ENCODE data around the gene CLDN5.

CLDN5 gene

DNA sequence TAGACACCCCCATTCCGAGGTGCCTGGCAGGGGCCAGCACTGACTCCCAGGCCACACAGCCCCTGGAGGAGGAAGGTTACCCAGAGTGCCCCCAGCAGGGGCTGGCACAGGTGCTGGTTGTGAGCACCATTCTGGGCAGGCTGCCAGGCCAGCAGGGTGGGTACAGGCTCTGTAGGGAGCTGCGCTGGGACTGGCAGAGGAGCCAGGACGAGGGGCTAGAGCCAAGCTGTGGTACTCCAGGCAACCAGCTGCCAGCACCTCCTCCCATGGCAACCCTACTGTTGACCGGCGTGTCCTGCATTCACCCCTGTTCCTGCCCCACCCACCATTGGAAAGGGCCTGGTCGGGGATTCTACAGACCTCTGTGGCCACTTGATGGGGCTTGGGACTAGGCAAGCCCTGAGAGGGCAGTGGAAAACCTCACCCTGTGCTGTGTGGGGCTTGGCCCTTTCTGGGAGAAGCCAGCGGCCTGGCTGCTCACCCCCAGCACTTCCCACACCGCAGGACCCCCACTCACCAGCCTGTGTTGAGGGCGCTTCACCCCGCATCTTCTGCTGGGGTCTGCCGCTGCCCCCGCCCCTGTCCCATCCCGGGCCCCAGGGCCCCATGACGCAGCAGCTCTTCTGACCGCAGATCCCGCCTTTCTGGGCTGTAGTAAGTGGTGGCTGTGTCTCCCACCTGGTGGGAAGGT, 1.9 kb downstream of the CLDN5 start:
- no peak for DNase-seq (ENCODE audit: low spot score)

DNA sequence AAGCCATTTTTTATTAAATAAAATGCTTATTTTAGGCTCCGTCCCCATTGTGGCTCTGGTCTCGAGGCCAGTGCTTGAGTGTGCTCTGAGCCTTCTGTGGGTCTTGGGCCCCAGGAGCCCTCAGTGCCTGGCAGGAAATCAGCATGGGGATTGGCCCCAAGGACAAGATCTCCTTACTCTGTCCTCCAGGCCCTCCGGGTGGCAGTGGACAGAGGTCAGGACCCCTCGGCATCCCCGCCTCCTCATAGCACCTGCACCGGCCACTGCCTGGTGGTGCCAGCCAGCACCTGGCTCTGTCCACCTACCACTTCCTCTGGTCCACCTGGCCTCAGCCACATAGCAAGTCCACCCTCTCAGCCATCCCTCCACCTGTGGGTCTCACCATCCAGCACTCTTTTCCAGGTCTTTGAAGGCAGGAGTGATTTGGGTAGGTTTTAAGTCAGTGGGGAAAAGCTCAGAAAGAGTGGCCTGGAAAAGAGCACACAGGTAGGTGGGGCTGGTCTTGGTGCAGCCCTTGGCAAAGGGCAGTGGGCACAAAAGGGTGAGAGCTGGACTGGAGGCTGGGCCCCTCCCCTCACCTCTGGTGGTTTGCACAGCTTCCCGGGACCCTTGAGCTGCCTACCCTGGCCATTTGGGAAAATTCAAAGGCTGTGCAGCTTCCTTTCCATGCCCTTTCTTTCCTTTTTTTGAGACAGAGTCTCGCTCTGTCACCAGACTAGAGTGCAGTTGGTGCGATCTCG, 3.5 kb downstream of the CLDN5 start:
- no peak for DNase-seq (ENCODE audit: low spot score)

DNA sequence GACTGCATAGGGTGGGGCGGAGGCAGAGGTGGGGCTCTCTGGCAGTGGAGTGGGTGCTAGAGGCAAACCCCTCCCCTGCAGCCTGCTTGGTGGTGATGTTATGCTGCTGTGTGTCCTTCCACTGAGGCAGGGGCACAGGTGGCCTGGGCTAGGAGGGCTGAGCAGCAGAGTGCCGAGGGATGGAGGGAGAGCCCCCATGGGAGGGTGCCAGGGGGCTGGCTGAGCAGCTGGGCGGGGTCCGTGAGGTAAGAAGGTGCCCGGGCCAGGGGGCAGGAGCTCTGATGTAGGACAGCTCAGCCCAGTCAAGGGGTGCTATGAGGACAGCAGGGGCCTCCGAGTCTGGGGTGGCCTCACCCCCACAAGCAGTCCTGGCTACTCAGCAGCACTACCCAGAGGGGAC, 4.2 kb downstream of the CLDN5 start:
- DNase-seq (ENCODE audit: low spot score): no peak

DNA sequence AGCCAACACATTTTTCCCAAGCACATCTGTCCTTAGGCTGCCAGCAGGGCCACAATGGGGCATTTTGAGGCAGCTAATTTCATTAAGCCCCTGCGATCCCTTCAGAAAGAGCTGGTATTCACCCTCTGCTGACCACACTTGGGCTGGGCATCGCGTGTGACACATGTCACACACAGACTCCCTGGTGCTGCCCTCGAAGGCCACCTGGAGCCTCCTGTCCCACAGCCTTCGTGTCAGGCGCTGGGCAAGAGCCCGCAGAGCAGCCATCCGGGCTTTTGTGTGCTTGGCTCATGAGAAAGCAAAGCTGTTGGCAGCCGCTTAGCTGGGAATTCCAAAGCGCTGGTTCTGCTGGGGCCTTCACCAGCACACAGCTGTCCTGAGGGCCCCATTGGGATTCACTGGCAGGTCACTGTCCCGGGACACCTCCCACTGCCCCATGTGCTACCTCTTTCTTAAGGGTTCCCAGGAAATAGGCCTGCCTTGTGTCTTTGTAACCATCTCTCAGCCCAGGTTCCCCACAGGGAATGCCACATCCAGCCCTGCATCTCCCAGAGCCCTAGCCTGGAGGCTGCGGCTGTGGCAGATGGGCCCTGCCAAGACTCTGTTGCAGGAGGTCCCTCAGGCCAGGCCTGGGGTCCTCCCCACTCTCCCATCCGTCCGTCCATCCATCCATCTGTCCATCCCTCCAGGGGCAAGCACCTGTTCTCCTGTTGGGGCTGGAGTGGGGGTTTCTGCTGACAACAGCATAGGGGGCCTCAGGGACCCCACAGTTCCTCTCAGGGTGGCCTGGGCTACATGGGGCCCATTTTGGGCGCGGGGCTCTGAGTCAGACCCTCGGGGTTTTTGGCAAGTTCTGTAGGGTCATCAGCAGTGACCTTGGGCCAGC, 4.9 kb downstream of the CLDN5 start:
- DNase-seq (ENCODE audit: low spot score): no peak

DNA sequence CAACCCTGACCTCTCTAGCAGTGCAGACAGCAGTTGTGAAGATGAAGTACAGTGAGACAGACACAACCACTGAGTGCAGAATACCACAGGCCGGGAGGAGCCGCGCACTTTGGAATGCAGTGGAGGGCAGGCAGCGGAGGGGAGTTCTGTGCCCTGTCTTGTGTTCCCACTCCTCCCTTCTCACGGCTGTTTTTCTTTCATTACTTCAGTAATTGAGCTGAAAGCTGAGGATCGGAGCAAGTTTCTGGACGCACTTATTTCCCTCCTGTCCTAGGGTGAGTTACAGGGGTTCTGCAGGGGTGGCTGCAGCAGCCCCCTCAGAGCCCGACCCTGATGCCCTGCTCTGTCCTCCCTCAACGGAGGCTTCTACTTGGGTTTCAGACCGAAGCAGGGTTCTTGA, 5.6 kb downstream of the CLDN5 start:
- no peak for DNase-seq (ENCODE audit: low spot score)

DNA sequence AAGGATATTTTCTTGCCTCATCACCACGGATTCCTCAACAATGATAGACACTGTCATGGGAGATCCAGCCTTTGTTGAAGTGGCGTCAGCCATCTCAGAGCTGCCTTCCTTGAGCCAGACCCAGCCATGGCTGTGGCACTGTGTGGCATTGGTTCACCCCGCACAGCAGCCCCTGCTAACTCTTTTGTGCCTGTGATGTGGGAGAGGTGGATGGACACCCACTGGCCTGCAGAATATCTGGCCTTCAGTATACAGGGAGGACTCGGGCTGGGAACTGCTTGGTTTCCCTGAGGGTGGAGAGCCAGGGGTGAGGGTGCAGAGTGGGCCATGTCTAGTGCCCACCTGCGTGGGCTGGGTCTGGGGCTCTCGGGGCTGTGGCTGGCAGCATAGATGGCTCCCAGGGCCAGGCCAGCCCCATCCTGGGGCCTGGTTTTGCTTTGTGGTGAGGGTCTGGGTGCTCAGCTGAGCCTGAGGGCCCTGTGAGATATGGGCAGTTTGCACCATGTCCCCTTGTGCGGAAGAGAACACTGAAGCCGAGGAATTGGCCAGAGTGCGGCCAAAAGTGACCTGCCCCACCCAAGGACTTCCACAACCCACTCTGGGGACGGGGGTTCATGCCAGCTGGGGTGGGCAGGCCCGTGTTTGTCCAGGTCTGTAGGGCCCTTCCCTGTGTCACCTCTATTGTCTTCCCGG, 6.1 kb downstream of the CLDN5 start:
- DNase-seq (ENCODE audit: low spot score): no peak

DNA sequence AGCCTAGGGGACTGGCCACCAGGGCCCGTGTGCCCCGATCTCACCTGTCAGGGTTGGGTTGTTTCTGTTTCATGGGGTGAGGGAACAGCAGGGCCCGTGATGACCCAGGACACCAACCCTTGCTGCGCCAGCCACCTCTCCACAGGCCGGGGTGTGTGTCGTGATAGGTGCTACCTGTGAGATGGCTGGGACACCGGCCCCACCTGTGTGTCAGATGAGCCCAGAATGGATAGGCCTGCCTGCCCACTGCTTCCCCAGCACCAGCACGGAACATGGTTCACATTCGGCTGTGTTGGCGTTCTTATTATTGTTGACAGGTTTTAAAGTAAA, 7.1 kb downstream of the CLDN5 start:
- no peak for DNase-seq (ENCODE audit: low spot score)

DNA sequence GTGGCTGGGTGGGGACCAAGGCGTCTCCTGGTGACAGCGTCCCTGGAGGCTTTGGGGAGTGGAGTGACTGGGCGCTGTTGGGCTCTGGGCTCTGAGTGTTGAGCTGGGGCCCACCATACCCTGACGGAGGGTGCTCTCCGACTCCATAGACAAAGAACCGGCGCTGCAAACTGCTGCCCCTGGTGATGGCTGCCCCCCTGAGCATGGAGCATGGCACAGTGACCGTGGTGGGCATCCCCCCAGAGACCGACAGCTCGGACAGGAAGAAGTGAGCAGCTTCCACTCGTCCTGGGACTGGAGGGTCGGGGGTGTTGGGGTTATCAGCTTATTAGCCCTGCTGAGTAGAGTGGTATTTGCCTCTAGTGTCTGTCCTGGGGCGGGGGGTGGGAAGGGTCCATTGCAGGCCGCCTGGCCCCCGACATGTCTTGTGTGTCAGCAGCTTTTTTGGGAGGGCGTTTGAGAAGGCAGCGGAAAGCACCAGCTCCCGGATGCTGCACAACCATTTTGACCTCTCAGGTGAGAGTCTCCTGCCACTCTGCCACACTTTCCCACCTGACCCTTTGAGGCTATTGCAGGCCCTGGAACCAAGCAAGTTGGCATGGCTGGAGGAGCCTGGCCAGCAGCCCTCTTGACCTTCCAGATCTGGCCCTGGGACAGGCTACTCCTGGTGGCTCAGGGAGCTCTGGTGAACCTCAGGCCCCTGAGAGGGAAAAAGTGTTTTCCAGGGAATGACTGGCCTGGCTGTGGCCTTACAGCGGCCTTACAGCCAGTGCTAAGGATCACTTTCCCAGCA, 7.6 kb downstream of the CLDN5 start:
- DNase-seq (ENCODE audit: low spot score): no peak

DNA sequence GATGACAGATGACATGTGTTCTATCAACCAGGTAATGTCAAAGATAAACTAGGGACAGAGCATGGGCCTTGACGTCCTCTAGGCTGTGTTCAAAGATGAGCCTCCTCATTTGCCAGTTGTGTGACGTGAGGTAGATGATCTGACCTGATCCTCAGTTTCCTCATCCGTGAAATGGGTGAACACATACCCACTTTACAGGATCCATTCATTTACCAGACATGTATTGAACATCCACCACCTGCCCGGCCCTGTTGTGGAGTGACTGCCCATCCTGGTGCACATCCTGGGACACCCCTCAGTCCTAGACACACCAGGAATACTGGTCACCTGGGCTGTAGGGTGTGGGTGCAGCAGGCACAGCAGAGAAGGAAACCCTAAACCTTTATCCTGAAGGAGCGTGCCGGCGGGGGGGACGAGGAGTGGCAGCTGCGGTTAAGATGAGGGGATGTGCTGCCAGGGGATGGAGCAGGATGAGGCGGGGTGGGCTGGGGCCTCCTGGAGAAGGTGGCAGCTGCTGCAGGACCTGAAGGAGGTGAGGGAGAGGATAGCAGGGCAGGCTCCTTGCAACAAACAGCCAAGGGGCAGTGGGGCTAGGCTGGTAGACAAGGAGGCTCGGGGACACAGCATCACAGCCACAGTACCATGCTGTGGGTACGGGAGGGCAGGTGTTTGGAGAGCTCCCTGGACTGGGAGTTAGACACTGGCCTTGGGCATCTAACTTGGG, 8.4 kb downstream of the CLDN5 start:
- DNase-seq (ENCODE audit: low spot score): no peak

DNA sequence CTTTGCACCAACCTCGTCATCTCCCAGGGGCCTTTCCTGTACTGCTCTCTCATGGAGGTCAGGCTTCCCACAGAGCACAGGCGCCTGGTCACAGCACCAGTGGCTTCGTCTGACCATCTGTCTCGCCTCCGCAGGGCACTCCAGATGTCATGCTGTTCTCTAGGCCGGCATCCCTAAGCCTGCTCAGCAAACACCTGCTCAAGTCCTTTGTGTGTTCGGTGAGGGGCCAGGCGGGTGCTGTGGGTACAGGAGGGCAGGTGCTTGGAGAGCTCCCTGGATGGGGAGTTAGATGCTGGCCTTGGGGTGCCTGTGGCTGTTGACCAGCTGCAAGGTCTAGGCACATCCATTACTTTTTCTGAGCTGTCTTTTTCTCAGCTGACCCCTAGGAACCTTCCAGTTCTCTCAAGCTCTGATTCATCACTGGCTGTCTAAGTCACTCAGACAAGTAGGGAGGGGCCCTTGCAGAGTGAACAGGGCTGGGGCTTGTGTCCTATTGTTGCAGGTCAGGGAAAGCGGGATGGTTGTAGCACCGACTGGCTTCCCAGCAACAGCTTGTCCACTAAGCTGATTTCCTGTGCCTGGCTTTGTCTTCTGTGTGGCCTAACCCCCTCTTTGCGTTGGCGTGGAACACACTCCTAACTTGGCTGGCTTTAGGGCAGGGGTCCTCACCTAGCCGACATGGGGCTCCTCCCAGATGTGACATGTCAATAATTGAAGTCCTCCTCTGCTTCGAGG, 9.2 kb downstream of the CLDN5 start:
- DNase-seq (ENCODE audit: low spot score): no peak

DNA sequence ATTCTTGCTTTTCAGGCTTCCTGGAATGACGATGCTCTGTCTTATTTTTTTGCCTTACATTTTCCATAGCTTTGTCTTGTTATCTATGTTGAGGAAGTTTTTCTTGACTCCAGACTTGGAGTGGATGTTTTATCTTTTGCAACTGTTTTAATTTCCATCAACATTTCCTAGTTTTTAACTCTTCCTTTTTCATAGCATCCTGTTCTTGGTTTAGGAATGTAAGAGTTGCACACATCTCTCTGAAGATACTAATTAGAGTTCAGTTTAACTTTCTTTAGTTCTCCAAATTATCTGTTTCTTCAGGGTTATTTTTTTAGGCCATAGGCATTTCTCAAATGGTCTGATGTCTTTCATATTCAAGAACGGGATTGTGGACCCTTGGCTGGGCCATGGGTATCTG, 10.4 kb downstream of the CLDN5 start:
- DNase-seq (ENCODE audit: low spot score): no peak

DNA sequence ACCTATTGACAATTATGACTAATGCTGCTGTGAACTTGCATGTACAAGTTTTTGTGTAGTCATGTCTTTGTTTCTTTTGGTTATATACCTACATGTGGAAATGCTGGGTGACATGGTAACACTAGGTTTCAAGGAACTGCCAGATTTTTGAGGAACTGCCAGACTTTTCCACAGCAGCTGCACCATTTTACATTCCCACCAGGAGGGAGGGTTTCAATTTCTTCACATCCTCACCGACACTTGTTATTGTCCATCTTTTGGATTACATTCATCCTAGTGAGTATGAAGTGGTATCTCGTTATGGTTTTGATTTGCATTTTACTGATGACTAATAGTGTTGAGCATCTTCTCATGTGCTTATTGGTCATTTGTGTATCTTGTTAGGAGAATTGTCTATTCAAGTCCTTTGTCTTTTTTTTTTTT, 13.3 kb downstream of the CLDN5 start:
- DNase-seq (ENCODE audit: low spot score): no peak

DNA sequence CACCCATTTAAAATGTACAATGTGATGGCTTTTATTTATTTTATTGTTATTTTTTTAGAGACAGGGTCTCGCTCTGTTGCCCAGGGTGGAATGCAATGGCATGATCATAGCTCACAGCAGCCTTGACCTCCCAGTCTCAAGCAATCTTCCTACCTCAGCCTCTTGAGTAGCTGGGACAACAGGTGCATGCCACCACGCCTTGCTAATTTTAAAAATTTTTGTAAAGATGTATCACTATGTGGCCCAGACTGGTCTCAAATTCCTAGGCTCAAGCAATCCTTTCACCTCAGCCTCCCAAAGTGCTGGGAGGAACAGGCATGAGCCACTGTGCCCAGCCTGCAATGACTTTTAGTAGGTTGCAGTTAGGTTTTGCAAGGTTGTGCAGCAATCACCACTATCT, 14.3 kb downstream of the CLDN5 start:
- no peak for DNase-seq (ENCODE audit: low spot score)

DNA sequence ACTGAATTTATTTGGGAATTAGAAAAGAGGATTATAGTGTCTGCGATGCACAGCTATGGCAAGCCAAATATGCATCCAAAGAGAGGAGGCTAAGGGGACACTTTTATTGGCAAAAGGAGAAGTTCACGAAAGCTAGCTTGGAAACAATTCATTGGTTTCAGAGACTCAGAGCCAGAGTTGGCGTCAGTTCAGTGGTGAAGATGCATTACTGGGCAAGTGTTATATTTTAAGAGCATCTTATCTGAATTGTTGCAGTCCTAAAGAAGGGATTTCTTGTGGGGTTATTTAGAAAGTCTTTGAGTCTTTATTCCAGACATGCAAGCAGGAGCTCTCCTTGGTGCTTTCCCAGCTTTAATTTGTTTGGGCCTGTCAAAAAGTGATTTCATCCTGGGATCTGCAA, 15.0 kb downstream of the CLDN5 start:
- no peak for DNase-seq (ENCODE audit: low spot score)

DNA sequence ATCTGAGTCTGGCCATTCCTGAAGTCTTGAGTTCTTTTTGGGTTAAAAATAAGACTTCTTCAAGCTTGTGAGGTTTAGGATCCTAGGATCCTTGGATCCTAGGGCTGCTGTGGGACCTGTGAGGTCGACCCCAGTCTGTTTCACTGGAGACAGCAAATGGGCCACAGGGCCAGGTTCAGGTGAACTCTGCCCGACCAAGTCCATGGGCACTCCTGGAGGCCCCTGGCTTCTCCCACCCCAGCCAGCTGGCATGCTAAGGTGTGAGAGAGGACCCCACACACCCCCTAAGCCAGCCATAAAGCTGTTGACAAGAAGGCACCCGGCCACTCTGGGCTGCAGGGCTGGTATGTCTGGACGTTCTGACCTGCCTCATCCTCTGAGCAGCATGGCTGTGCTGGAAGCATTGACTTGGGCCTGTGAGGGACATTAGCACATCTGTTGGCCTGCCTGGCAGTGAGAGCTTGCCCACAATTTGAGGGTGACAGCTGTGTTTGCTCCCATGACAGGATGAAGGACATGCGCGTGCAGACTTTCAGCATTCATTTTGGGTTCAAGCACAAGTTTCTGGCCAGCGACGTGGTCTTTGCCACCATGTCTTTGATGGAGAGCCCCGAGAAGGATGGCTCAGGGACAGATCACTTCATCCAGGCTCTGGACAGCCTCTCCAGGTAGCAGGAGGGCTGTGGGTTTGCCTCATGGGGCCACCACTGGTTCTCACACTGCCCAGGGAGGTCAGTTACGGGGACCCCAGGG, 16.0 kb downstream of the CLDN5 start:
- DNase-seq (ENCODE audit: low spot score): no peak

DNA sequence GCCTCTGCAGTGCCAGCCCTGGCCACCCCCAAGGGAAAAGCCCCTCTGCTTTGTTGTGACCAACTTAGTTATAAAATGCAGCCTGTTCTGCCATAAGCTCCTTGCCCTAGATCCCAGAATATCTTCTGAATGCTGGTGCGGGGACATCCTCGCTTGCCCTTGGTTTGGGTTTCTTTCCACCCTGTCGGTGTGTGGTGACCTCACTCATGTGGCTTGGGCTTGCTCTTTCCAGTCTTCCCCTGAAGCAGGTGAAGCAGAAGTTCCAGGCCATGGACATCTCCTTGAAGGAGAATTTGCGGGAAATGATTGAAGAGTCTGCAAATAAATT, 16.7 kb downstream of the CLDN5 start:
- DNase-seq (ENCODE audit: low spot score): no peak

DNA sequence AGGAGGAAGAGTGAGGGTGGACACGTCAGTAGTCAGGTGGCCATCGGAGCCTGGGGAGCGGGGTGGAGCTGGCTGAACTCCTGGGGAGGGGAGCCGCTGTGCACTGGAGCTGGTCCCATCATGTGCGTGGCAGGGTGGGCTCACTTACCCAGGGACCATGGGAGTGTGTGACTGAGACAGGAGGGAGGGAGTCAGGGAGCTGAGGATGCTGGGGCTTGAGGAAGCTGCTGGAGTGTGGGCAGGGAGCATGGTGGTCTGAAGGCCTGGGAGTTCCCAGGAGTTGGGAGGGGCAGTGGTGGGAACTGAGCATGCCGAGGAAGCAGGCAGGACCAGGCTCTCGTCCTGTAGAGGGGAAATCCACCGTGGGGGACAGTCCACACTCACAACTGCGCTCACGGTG, 18.0 kb downstream of the CLDN5 start:
- DNase-seq (ENCODE audit: low spot score): no peak

DNA sequence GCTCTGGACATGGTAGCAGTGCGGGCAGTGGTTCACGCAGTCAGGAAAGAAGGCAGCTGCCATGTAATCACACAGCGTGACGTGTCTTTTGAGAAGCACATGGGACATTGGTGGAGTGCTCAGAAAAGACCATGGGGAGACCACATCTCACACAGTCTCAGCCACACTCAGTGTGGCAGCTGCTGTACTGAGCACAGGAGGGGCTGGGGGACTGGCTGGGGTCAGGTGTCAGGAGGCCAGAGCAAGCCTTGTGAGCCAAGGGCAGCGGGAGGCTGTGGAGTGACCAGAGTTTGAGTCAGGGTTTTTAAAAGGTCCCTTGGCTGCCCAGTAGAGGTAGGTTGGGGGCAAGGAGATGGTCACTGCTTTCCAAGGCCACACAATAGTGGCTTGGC, 18.5 kb downstream of the CLDN5 start:
- DNase-seq (ENCODE audit: low spot score): no peak

DNA sequence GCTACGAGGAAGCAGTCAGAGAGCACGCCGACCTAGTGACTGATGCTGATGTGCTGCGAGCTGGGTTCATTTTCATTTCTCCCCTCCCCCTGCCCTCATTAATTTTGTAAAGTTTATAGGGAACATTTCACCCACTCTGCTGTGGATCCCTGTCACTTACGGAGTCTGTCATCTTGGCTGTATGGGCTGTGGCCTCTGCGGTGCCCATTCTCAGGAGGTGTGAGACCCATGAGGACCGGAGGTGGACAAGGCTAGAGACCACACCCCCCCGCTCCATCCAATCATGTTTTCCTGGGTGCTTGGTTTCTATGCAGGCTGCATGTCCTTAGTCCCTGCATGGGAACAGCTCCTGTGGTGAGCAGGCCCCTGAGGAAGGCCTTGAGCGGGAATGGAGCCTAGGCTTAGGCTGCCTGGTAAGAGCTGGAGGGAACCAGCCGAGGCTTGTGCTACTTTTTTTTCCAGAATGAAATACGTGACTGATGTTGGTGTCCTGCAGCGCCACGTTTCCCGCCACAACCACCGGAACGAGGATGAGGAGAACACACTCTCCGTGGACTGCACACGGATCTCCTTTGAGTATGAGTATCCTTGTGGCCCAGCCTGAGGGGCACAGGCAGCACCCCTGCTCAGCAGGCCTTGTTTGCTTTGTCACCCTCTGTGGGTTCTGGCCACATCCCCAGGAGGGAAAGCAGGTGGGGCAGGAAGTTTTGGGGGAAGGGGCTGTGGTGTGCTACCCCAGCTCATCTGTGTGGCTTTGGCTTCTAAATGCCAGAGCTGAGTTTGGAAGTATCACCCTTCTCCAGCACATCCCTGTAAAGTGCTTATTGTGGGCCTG, 19.1 kb downstream of the CLDN5 start:
- no peak for DNase-seq (ENCODE audit: low spot score)

Measured in SW480 (cell line).